H1 (cell line): ENCODE data around the gene RNASE11. TPM values are rescaled to one million over a fixed set of nuclear protein-coding genes. Genes with fewer than 3 reads are reported as not detected.
"Not testable (repeated sequence)": the region's sequence is repeated elsewhere in the genome, so short reads cannot be mapped to it uniquely, and the experiment has no call there.

Experiments
- CTCF ChIA-PET: fragments of 300-600 bp; sonication (Branson Sonifier 250); formaldehyde crosslinking; loops from one replicate; lab custom pipeline; 2021; ENCODE audit not compliant: partially characterized antibody; lab: Charles Lee
- POLR2A ChIA-PET: fragments of 300-600 bp; sonication (Branson Sonifier 250); formaldehyde crosslinking; loops from one replicate; lab custom pipeline; 2021; ENCODE audit warnings: inconsistent platforms; ENCODE audit not compliant: partially characterized antibody; lab: Charles Lee
- DNase-seq, 2 experiments: peaks; one replicate each; pipeline versions ENCODE4 v3.0.0 to v3.0.0-alpha.2; 2010 to 2022; ENCODE audit warnings: low spot score in 2 of 2, low read depth in 1 of 2, mixed read lengths in 1 of 2
- FAIRE-seq: peaks from 2 replicates; lab custom pipeline; 2011; peaks lifted over from hg19 to GRCh38; lab: Jason Lieb, UNC
- H2AFZ ChIP-seq: 2 replicates; pipeline ENCODE4 v1.8.1; 2012; ENCODE audit warnings: low read length, inconsistent platforms
- H2AK5ac ChIP-seq: 2 replicates; pipeline ENCODE4 v1.6.1; 2013; ENCODE audit warnings: low read depth, low read length
- H2BK120ac ChIP-seq: replicated peaks from 2 replicates; pipeline ENCODE3; 2013; ENCODE audit warnings: low read depth, low read length, inconsistent platforms
- H2BK12ac ChIP-seq: 2 replicates; pipeline ENCODE4 v1.6.1; 2013; ENCODE audit warnings: low read depth, low read length
- H2BK15ac ChIP-seq: 2 replicates; pipeline ENCODE4 v1.6.1; 2013; ENCODE audit warnings: low read length
- H2BK20ac ChIP-seq: 2 replicates; pipeline ENCODE4 v1.6.1; 2013; ENCODE audit warnings: low read length
- H2BK5ac ChIP-seq: 2 replicates; pipeline ENCODE4 v1.6.1; 2013; ENCODE audit warnings: low read depth, low read length
- H3K14ac ChIP-seq: 2 replicates; pipeline ENCODE4 v1.6.1; 2013; ENCODE audit warnings: inconsistent platforms; ENCODE audit not compliant: insufficient read length
- H3K18ac ChIP-seq: 2 replicates; pipeline ENCODE4 v1.6.1; 2013; ENCODE audit warnings: low read length; ENCODE audit errors: extremely low read depth
- H3K23ac ChIP-seq: 2 replicates; pipeline ENCODE4 v1.6.1; 2013; ENCODE audit warnings: inconsistent platforms; ENCODE audit not compliant: insufficient read length
- H3K23me2 ChIP-seq: 2 replicates; pipeline ENCODE4 v1.6.1; 2013; ENCODE audit warnings: low read depth, low read length
- H3K27ac ChIP-seq: 2 replicates; pipeline ENCODE4 v1.6.1; 2011; ENCODE audit warnings: low read depth, low read length, inconsistent platforms
- H3K27me3 ChIP-seq, 4 experiments: replicated peaks in 1 of 4; 1 replicate in 1 of 4; 2 replicates in 3 of 4; pipeline versions ENCODE4 v1.6.1 to v1.8.1; 2011 to 2013; ENCODE audit warnings: low read length in 3 of 4, mild to moderate bottlenecking in 3 of 4, inconsistent platforms in 2 of 4, mixed read lengths in 2 of 4, moderate library complexity in 1 of 4; ENCODE audit not compliant: control insufficient read depth in 3 of 4, insufficient read depth in 3 of 4; ENCODE audit errors: extremely low read depth in 1 of 4
- H3K36me3 ChIP-seq, 4 experiments: 2 replicates each; pipeline versions ENCODE4 v1.6.1 to v1.8.1; 2011 to 2013; ENCODE audit warnings: mild to moderate bottlenecking in 4 of 4, low read length in 3 of 4, moderate library complexity in 2 of 4, control low read depth in 1 of 4, inconsistent platforms in 1 of 4; ENCODE audit not compliant: insufficient read depth in 4 of 4, control insufficient read depth in 2 of 4
- H3K4ac ChIP-seq: replicated peaks from 2 replicates; pipeline ENCODE3; 2013; ENCODE audit warnings: low read length, low read depth, mixed read lengths, inconsistent platforms; ENCODE audit not compliant: insufficient read length
- H3K4me1 ChIP-seq, 4 experiments: replicated peaks in 1 of 4; 1 replicate in 1 of 4; 2 replicates in 3 of 4; pipeline versions ENCODE4 v1.6.1 to v1.8.1; 2011 to 2013; ENCODE audit warnings: low read length in 3 of 4, inconsistent platforms in 2 of 4, mixed read lengths in 1 of 4; ENCODE audit not compliant: insufficient read depth in 4 of 4, control insufficient read depth in 3 of 4
- H3K4me2 ChIP-seq, 2 experiments: 2 replicates each; pipeline versions ENCODE4 v1.6.1 to v1.8.1; 2011 to 2013; ENCODE audit warnings: low read depth in 2 of 2, low read length in 2 of 2, control low read depth in 1 of 2, inconsistent platforms in 1 of 2, mild to moderate bottlenecking in 1 of 2; ENCODE audit not compliant: insufficient read depth in 1 of 2
- H3K4me3 ChIP-seq, 4 experiments: fragments of 200-600, 300-600 bp in 1 of 4; sonication (generic), shearing (Covaris generic), sonication (Bioruptor Twin) in 1 of 4; 2 replicates each; pipeline versions ENCODE4 v1.5.1 to v1.8.1; 2011 to 2016; ENCODE audit warnings: low read length in 4 of 4, low read depth in 3 of 4, control low read depth in 2 of 4, inconsistent platforms in 2 of 4, mild to moderate bottlenecking in 2 of 4, mixed read lengths in 1 of 4, moderate library complexity in 1 of 4; ENCODE audit not compliant: insufficient read depth in 2 of 4; ENCODE audit errors: extremely low read depth in 1 of 4
- H3K56ac ChIP-seq: replicated peaks from 2 replicates; pipeline ENCODE3; 2013; ENCODE audit warnings: low read depth, mild to moderate bottlenecking, mixed read lengths, low read length, inconsistent platforms; ENCODE audit not compliant: insufficient read length
- H3K79me1 ChIP-seq: 2 replicates; pipeline ENCODE4 v1.6.1; 2013; ENCODE audit warnings: low read depth, low read length, control low read depth
- H3K79me2 ChIP-seq, 2 experiments: 2 replicates each; pipeline versions ENCODE4 v1.6.1 to v1.8.1; 2012 to 2013; ENCODE audit warnings: low read length in 2 of 2, mild to moderate bottlenecking in 2 of 2, inconsistent platforms in 1 of 2; ENCODE audit not compliant: insufficient read depth in 2 of 2, control insufficient read depth in 1 of 2
- H3K9ac ChIP-seq, 4 experiments: replicated peaks in 1 of 4; 1 replicate in 1 of 4; 2 replicates in 3 of 4; pipeline versions ENCODE4 v1.6.1 to v1.8.1; 2011 to 2013; ENCODE audit warnings: low read depth in 3 of 4, low read length in 3 of 4, control low read depth in 2 of 4, mild to moderate bottlenecking in 2 of 4, moderate library complexity in 2 of 4, inconsistent platforms in 1 of 4; ENCODE audit errors: extremely low read depth in 1 of 4
- H3K9me3 ChIP-seq, 2 experiments: 2 replicates each; pipeline versions ENCODE4 v1.6.1 to v1.8.1; 2012 to 2013; ENCODE audit warnings: mild to moderate bottlenecking in 2 of 2, moderate library complexity in 2 of 2, control low read depth in 1 of 2, inconsistent platforms in 1 of 2, low read depth in 1 of 2, low read length in 1 of 2, mixed read lengths in 1 of 2; ENCODE audit not compliant: insufficient read depth in 2 of 2
- H4K20me1 ChIP-seq, 2 experiments: replicated peaks in 1 of 2; 2 replicates each; pipeline versions ENCODE3 to v1.8.1; 2011 to 2013; ENCODE audit warnings: inconsistent platforms in 2 of 2, low read length in 2 of 2, mild to moderate bottlenecking in 1 of 2; ENCODE audit not compliant: insufficient read depth in 2 of 2, control insufficient read depth in 1 of 2
- H4K5ac ChIP-seq: 2 replicates; pipeline ENCODE4 v1.6.1; 2013; ENCODE audit warnings: low read length, low read depth, mixed read lengths, inconsistent platforms; ENCODE audit not compliant: insufficient read length
- H4K8ac ChIP-seq: 2 replicates; pipeline ENCODE4 v1.8.0; 2013; ENCODE audit warnings: mild to moderate bottlenecking, moderate library complexity, low read length, inconsistent platforms; ENCODE audit not compliant: insufficient read depth; ENCODE audit errors: extremely low read depth
- H4K91ac ChIP-seq: replicated peaks from 2 replicates; pipeline ENCODE3; 2013; ENCODE audit warnings: low read length, mixed read lengths, inconsistent platforms; ENCODE audit not compliant: insufficient read length
- NANOG ChIP-seq: IDR thresholded peaks from 2 replicates; pipeline ENCODE4 v1.6.1; 2011; ENCODE audit warnings: low read length, low read depth, mild to moderate bottlenecking, inconsistent platforms; ENCODE audit not compliant: insufficient read depth, poor library complexity, severe bottlenecking
- TEAD4 ChIP-seq: IDR thresholded peaks from 2 replicates; pipeline ENCODE4 v1.6.1; 2012; ENCODE audit warnings: low read depth, low read length, inconsistent platforms, mixed read lengths
- WGBS, 2 experiments: shearing (Covaris generic) in 1 of 2; methylation state at CpG; one replicate each; pipeline versions ENCODE4 v1.1.6 to v1.1.7; 2013 to 2015; ENCODE audit warnings: low lambda C conversion rate in 2 of 2, mixed read lengths in 2 of 2, inconsistent platforms in 1 of 2, low coverage in 1 of 2, missing lambda C conversion rate in 1 of 2; ENCODE audit not compliant: insufficient replicate concordance in 2 of 2, insufficient coverage in 1 of 2, insufficient read length in 1 of 2; ENCODE audit errors: extremely low coverage in 1 of 2, missing lambda C conversion rate in 1 of 2; 5-methylcytosine and 5-hydroxymethylcytosine counted together
- polyA plus RNA-seq, 7 experiments: library from polyadenylated mRNA; depleted of rRNA in 3 of 7; stranded (reverse) in 5 of 7; unstranded in 2 of 7; fragments of >200 nt in 5 of 7; fragments of 200-250 nt in 2 of 7; gene quantifications; 1 replicate in 5 of 7; 2 replicates in 1 of 7; 4 replicates in 1 of 7; pipeline versions ENCODE4 v1.2.1 to v1.2.3, GENCODE V29; 2011 to 2013; ENCODE audit warnings: missing spikeins in 2 of 7, mixed read lengths in 2 of 7
- total RNA-seq: library from RNA; stranded (reverse); fragmentation: NEBNext Ultra II Directional; extraction: Animal tissue kit (Norgen Biotek cat#: 25700); gene quantifications from 2 replicates; pipeline ENCODE4 v1.2.1, GENCODE V29; 2021

The RNASE11 gene
- total and polyA plus RNA-seq, 2 of the 8 experiments (the other 6 are each of a cell fraction or from before 2014, with no cell fraction given), result not detected

DNA sequence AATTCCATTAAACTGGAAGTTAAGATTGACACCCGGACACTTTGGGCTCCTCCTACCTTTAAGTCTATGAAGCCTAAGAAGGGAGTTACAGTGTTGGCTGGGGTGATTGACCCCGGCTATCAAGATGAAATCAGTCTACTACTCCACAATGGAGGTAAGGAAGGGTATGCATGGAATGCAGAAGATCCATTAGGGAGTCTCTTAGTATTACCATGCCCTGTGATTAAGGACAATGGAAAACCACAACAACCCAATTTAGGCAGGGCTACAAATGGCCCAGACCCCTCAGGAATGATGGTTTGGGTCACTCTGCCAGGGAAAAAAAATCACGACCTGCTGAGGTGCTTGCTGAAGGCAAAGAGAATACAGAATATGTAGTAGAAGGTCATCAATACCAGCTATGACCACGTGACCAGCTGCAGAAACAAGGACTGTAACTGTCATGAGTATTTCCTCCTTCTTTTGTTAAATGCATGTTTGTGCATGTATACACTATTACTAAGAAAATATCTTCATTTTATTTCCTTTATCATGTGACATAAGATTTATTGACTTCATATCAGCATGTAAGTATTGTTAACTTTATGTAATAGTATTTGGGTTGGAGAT lies 15.3 kb downstream of the RNASE11 start:
- H3K23me2 ChIP-seq, H4K5ac ChIP-seq, POLR2A ChIA-PET, FAIRE-seq, H3K4ac ChIP-seq, H2BK15ac ChIP-seq, H3K27ac ChIP-seq, H2BK120ac ChIP-seq, H3K23ac ChIP-seq, H4K8ac ChIP-seq, H3K79me2 ChIP-seq, H2AK5ac ChIP-seq, H3K4me1 ChIP-seq, CTCF ChIA-PET, H3K27me3 ChIP-seq, H2AFZ ChIP-seq, H3K4me2 ChIP-seq, H3K9ac ChIP-seq, H4K91ac ChIP-seq, H3K4me3 ChIP-seq, H3K56ac ChIP-seq, H3K36me3 ChIP-seq, H3K79me1 ChIP-seq, H4K20me1 ChIP-seq, H3K14ac ChIP-seq: not testable (repeated sequence)
- peak; percentile 13 to 35 for DNase-seq
- Histone ChIP-seq H3K18ac (peak overlapping the region; percentile 48; the same call in 1 of the 2 replicates), H2BK5ac (0 out of 2 replicates have a peak overlapping the region, but pooled peaks have one; percentile 12), H3K9me3 (peaks cover 16 to 17% of the 10 kb centered on the region in 2 experiments), H2BK12ac (0 out of 2 replicates have a peak overlapping the region, but pooled peaks have one; percentile 65), H2BK20ac (peak overlapping the region; percentile 23; the same call in 1 of the 2 replicates)
- 72% methylated on average over 4 of the region's 4 CpGs; no CpG with 5 or more reads in 1 of the 2 experiments for WGBS, 2 experiments
- TF ChIP-seq NANOG, result peak; percentile 55
- peak; percentile 64 for TF ChIP-seq TEAD4
